HG03135 (cell line): ENCODE results near the gene FBN2.

ENCODE experiments used
- ATAC-seq: cut with Tn5 transposase; IDR thresholded peaks from one replicate; pipeline ENCODE4 v1.9.1; 2021; ENCODE audit warnings: mild to moderate bottlenecking, moderate library complexity; ENCODE audit not compliant: unreplicated experiment

Gene FBN2

DNA sequence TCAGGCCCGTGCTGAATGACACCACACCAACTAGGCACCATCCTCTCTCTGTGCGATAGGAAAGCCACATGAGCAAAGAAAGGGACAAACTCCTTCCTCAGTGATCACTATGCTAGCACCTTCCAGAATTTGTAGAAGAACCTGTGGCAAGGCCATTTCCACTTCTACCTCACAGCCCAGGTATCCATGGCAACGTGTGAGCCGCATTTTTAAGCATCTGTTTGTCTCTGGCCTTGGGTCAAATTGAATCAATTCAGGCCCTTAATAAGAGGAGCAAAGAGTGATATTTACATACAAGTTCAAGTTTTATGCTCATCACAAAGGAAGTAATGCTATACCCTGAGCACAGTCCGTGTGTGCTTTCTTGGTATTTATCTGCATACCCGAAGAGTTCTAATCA, 275.1 kb downstream of the FBN2 start:
- no peak for ATAC-seq

DNA sequence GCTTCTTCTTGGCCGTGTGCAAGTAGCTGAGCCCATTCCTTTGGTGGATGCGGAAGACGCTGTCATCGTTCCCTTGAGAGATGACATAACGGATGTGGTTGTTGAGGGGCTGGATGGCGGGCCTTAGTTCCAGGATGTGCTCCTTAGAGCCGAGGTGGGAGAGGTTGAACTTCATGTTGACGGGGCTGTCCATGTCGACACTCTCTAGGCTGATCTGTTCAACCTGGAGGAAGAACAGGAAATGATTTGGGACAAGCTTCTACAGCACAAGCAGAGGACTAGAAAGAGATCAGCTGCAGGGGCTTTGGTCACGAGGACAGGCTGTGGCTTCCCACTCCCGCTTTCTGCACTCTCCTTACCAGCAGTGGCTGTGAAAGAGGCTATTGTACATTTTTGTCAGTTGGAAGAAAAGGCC, 278.4 kb downstream of the FBN2 start:
- no peak for ATAC-seq

- no peak for ATAC-seq
Measured at GRCh38 chr5:128258372-128258771, 279.7 kb downstream of the FBN2 start.

GRCh38 chr5:128257076-128257475, 281.0 kb downstream of the FBN2 start:
- ATAC-seq, result no peak

DNA sequence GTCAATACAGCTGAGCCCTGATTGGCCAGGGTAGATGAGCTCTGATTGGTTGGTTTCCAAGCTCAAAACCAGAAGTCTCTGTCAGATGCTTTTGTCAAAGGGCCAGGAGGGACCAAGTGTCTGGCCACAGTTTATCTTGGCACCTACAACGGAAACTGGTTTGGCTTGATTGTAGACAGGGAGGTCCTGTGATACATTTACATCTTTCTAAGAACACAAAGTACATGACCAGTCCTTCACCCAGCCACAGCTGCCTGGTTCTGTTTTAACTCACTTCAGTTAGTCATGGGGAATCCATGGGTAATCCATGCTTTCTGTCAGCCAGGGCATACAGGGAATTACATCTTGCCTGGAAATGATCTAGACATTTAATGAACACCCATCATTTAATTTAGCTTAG, 283.3 kb downstream of the FBN2 start:
- ATAC-seq, result no peak

DNA sequence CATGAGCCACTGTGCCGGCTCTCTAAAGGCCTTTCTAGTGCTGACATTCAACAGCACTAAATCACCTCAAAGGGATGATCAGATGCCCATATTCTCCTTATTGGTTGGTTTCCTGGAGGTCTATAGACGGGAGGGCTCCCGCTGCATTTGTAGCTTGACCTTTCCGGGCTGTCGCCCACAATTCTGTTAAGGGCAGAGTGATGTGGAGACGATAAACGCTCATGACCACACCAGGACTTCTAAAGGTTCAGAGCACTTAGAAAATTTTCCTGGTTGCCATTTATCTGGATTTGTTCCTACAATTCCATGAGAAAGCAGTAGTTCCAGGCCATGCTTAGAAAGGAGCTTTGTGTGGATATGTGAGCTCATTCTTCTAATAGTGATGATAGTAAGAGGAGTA, 284.2 kb downstream of the FBN2 start:
- no peak for ATAC-seq

DNA sequence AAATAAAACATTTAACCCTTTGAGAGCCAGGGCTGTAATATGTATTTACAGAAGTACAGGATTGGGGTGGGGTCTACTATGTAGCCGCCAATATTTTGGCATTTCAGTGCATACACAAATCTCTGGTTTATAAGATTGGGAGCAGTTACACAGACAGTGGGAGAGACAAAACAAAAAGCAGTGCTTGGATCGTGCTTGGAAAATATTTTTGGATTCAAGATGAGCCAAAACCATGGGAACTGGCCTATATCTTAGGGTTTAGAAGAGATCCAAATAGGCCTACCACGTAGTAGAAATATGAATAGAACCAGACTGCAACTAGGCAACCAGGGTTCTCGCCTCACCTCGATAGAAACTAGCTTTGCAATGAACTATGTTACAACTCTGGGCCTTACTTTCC, 284.9 kb downstream of the FBN2 start:
- ATAC-seq, result no peak

GRCh38 chr5:128252756-128253155, 285.3 kb downstream of the FBN2 start:
- no peak for ATAC-seq

DNA sequence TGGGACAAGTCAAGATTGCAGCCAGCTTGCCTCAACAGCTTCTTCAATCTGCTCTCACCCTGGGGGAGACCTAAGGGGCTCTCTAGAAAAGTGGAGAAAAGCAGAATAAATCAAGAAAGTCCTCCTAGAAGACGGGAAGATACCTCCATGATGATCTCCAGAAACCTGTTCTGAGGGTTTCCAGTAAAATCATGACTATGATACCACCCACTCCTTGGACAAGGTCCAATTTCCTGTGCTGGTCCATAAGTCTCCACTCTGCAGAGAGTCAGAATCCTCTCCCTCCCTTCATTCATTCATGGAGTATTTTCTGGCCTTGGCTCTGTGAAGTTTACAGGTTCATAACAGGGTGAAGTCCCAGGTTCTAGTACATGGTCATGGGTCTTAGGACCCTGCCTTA, 285.8 kb downstream of the FBN2 start:
- no peak for ATAC-seq

DNA sequence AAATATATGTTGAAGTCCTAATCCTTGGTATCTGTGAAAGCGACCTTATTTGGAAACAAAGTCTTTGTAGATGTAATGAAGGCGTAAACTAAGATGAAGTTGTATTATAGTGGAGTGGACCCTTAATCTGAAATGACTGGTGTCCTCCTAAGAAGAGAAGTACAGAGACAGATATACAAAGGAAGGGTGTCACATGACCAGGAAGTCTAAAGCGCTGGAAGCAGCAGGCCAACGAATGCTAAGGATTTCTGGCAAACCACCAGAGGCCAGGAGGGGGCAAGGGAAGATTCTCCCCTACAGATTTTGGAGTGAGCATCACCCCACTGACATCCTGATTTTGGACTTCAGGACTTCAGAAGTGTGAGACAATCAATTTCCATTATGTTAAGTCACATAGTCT, 292.1 kb downstream of the FBN2 start:
- ATAC-seq, result no peak

DNA sequence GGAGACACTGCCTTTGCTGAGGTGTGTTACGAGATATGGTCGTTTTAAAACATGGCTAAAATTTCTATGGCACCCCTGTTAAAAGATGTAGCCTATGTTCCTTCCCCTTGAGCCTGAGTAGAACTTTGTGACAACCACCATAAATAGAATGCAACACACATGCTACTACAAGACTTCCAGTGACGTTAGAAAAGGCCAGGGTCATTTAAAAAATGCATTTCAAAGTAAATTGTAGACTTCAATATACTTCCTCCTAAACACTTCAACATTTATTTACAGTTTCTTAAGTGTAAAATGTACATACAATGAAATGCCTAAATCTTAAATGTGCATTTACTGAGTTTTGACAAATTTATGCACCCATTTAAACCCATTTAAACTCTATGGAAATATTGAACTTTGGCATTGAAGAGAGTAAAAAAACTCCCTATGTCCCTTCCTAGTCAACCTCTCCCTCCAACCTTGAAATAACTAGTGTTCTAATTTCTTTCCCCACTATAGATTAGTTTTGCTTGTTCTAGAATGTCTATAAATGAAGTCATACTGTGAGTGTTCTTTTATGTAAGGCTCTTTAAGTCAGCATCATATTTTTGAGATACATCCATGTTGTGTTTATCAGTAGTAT, 294.0 kb downstream of the FBN2 start:
- no peak for ATAC-seq

DNA sequence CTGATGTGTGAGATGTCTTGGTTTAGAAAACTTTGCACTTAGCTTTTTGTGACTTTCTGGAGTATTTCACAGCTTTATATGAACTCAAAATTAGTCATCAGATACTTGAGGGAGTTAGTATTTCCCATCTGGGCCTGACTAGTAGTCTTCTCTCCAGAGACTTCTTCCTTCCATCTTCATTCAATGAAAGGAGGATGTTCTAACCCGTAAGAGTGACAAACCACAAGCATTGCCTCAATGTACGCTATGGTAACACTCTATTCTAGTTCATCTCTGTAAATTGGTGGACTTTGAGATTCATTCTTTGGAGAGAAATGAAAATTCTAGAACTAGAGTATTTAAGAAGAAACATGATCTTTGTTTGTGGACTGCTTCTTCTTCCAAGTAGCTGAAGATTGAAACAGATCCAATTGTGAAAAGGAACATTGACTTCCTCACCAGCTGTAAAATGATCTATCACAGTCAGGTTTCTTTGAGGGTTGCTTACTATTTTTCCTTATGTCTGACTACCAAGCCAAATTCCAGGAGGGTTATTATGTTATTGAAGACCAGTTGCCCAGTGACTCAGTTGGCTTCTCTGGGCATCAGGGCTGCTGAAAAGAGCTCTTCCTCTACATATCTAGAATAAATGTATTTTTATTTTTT, 296.9 kb downstream of the FBN2 start:
- ATAC-seq, result no peak

GRCh38 chr5:128237546-128237945, 300.5 kb downstream of the FBN2 start:
- no peak for ATAC-seq

GRCh38 chr5:128237000-128237399, 301.0 kb downstream of the FBN2 start:
- ATAC-seq, result no peak

DNA sequence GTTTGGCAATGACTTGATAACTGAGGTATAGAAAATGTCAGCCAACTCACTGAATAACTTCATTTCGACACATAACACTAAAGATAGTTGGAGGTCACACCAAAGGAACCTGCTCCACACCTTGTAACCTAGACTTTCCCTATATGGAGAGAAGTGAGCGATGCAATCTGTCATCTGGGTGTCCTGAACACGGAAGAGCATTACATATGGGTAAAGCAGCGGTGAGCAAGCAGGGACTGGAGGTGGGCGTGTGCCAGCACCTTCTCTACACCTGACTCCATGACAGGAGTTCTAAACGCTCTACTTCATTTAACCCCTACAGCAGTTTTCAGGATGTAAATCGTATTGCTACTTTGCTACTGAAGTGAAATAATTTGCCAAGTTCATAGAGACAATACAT, 301.7 kb downstream of the FBN2 start:
- ATAC-seq, result no peak

GRCh38 chr5:128234928-128235641, 303.0 kb downstream of the FBN2 start:
- ATAC-seq, result no peak

DNA sequence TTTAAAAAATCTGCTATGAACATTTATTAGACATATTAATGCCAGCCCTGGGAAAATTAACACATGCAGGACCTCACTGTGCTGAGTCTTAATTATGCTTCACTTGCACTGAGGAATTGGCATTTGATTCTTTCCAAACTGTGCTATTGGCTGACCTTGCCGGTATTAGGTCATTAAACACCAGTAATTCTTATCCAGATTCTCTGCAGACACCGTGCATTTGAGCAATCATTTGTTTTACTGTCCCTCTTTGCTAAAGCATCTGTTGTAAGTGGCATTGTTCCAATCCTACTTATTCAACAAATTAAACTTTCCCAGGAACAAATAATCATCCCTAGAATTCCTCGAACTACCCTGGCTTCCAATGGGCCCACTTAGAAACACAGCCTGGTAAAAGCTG, 309.5 kb downstream of the FBN2 start:
- no peak for ATAC-seq

DNA sequence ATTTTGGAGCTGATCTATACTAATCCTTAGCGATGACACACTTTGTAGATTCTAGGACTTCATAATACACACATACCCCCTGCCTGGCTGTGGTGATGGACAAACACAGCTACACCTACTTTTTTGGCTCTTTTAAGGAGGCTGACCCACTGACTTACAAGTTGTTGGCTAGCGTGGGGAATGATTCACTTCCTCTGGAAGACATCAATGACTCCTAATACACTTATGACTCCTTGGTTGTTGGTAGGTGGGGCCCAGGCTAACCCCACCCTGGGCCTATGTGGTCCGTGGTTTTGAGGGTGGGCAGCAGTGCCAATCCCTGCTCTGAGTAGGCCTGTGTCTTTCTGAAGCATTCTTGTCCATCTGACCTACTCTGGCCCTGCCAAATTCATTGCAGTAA, 310.0 kb downstream of the FBN2 start:
- ATAC-seq, result no peak

- no peak for ATAC-seq
Measured at GRCh38 chr5:128225245-128226030, 312.6 kb downstream of the FBN2 start.

- no peak for ATAC-seq
Measured at GRCh38 chr5:128224336-128224735, 313.7 kb downstream of the FBN2 start.

GRCh38 chr5:128220841-128221240, 317.2 kb downstream of the FBN2 start:
- ATAC-seq, result no peak
